NT2/D1 (cell line): ENCODE measurements around the gene APBA1.

Experiments
- SUZ12 ChIP-seq: IDR thresholded peaks from 2 replicates; pipeline ENCODE4 v1.6.1; 2011; ENCODE audit not compliant: insufficient read length, insufficient read depth; ENCODE audit errors: extremely low read depth
- YY1 ChIP-seq: IDR thresholded peaks from 2 replicates; pipeline ENCODE4 v1.6.1; 2011; ENCODE audit not compliant: insufficient read length, insufficient read depth
- ZNF274 ChIP-seq: IDR thresholded peaks from 2 replicates; pipeline ENCODE4 v1.6.1; 2011; ENCODE audit warnings: mild to moderate bottlenecking, low read depth, low read length

DNA sequence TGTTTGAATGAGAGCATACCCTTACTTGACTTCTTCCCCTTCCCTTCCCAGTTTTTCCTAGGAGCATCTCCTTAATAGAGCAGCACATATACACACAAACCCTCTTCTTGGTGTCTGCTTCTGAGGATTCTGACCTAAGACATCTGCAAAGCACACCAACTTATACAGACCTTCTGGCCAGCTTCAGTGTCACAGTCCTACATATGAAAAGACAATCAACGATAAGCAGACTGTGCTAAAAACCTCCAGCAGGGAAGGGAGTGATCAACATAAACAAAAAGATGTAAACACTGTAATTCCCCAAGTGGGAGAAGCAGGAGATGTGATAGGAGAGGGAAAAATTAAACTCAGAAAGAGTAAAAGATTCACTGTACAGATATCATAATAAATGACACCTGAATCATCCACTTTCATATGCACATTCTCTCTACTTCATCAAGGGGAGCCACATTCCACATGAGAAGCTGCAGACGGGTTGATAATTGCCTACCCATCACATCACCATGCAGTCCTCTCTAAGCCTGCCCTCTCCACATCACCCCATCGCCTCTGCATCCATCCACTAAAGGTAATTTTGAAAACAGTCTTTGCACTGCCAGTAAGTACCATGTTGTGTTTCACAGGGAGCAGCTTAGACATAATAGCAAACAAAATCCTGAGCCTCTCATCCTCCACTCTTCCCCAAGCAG is 13.0 kb downstream of the APBA1 start:
- TF ChIP-seq YY1 (no peak), ZNF274 (no peak), SUZ12 (no peak)
